MM.1S (cell line): Measurements from ENCODE around the gene CPSF3.

Experiments used
- DNase-seq: peaks from one replicate; pipeline ENCODE4 v3.0.0-alpha.2; 2015
- H2AFZ ChIP-seq: fragments of 300-600 bp; sonication (generic); 2 replicates; pipeline ENCODE4 v1.6.0; 2016; ENCODE audit warnings: antibody characterized with exemption, low read length
- H3F3A ChIP-seq: fragments of 300-600 bp; sonication (generic); 2 replicates; pipeline ENCODE4 v1.6.1; 2016; ENCODE audit warnings: mild to moderate bottlenecking, antibody characterized with exemption, low read length, moderate library complexity, mixed read lengths; ENCODE audit not compliant: insufficient read depth
- H3K27ac ChIP-seq: fragments of 300-600 bp; sonication (generic); 2 replicates; pipeline ENCODE4 v1.5.1; 2016; ENCODE audit warnings: mild to moderate bottlenecking, low read length
- H3K27me3 ChIP-seq: fragments of 300-600 bp; sonication (generic); replicated peaks from 2 replicates; pipeline ENCODE4 v1.6.0; 2016; ENCODE audit warnings: low read length; ENCODE audit not compliant: insufficient read depth
- H3K36me3 ChIP-seq: fragments of 300-600 bp; sonication (generic); replicated peaks from 2 replicates; pipeline ENCODE4 v1.6.1; 2016; ENCODE audit warnings: mild to moderate bottlenecking, low read length, mixed read lengths; ENCODE audit not compliant: insufficient read depth
- H3K4me1 ChIP-seq: fragments of 300-600 bp; sonication (generic); 2 replicates; pipeline ENCODE4 v1.6.1; 2016; ENCODE audit warnings: low read length, mixed read lengths
- H3K4me2 ChIP-seq: fragments of 300-600 bp; sonication (generic); 2 replicates; pipeline ENCODE4 v1.6.0; 2016; ENCODE audit warnings: low read depth, low read length
- H3K4me3 ChIP-seq: fragments of 300-600 bp; sonication (generic); 2 replicates; pipeline ENCODE4 v1.5.1; 2016; ENCODE audit warnings: low read length, mixed read lengths
- H3K79me2 ChIP-seq: fragments of 300-600 bp; sonication (generic); 2 replicates; pipeline ENCODE4 v1.6.1; 2016; ENCODE audit warnings: mixed run types, low read length, mixed read lengths
- H3K9ac ChIP-seq: fragments of 300-600 bp; sonication (generic); 2 replicates; pipeline ENCODE4 v1.6.1; 2016; ENCODE audit warnings: low read length, mixed read lengths
- H3K9me2 ChIP-seq: fragments of 300-600 bp; sonication (generic); replicated peaks from 2 replicates; pipeline ENCODE4 v1.6.1; 2016; ENCODE audit warnings: mild to moderate bottlenecking, low read length, mixed read lengths; ENCODE audit not compliant: insufficient read depth
- H3K9me3 ChIP-seq: fragments of 300-600 bp; sonication (generic); replicated peaks from 2 replicates; pipeline ENCODE4 v1.6.1; 2016; ENCODE audit warnings: mild to moderate bottlenecking, low read length, mixed read lengths; ENCODE audit not compliant: insufficient read depth
- H4K20me1 ChIP-seq: fragments of 300-600 bp; sonication (generic); 2 replicates; pipeline ENCODE4 v1.6.1; 2016; ENCODE audit warnings: mild to moderate bottlenecking, low read length, moderate library complexity, mixed read lengths; ENCODE audit not compliant: insufficient read depth
- CTCF ChIP-seq: fragments of 300-600 bp; sonication (generic); IDR thresholded peaks from 2 replicates; pipeline ENCODE4 v1.5.1; 2016; ENCODE audit warnings: antibody characterized with exemption, low read length, mixed read lengths
- EZH2 ChIP-seq: fragments of 300-600 bp; sonication (generic); optimal IDR thresholded peaks from 2 replicates; pipeline ENCODE3; 2017; ENCODE audit warnings: low read depth, mild to moderate bottlenecking, antibody characterized with exemption, low read length, mixed read lengths
- EZH2phosphoT487 ChIP-seq: fragments of 300-600 bp; sonication (generic); IDR thresholded peaks from 2 replicates; pipeline ENCODE4 v1.6.1; 2018; ENCODE audit warnings: antibody characterized with exemption, low read length

The CPSF3 gene

GRCh38 chr2:9400268-9401058 is 23.0 kb upstream of the CPSF3 start:
- Histone ChIP-seq H4K20me1 (no peaks in the 10 kb centered on the region), H3K27ac (no peak overlapping the region), H3K27me3 (no peaks in the 10 kb centered on the region), H3K9ac (no peak overlapping the region), H3K9me3 (no peaks in the 10 kb centered on the region), H3K36me3 (no peaks in the 10 kb centered on the region; the same call in 1 of the 2 replicates), H2AFZ (no peak overlapping the region), H3K4me2 (no peak overlapping the region), H3K4me1 (no peaks in the 10 kb centered on the region), H3K4me3 (no peak overlapping the region), H3F3A (no peaks in the 10 kb centered on the region), H3K79me2 (no peaks in the 10 kb centered on the region), H3K9me2 (no peaks in the 10 kb centered on the region)
- no peak for TF ChIP-seq CTCF
- no peak for TF ChIP-seq EZH2phosphoT487
- no peak for TF ChIP-seq EZH2
- no peak for DNase-seq

- Histone ChIP-seq H3K27me3 (no peaks in the 10 kb centered on the region), H3K4me2 (no peak overlapping the region), H3K4me1 (no peaks in the 10 kb centered on the region), H4K20me1 (no peaks in the 10 kb centered on the region), H3K27ac (no peak overlapping the region), H3K36me3 (no peaks in the 10 kb centered on the region; the same call in 1 of the 2 replicates), H3K4me3 (no peak overlapping the region), H3K79me2 (no peaks in the 10 kb centered on the region), H3K9me3 (no peaks in the 10 kb centered on the region), H3K9ac (no peak overlapping the region), H2AFZ (no peak overlapping the region), H3F3A (no peaks in the 10 kb centered on the region), H3K9me2 (no peaks in the 10 kb centered on the region)
- DNase-seq, result no peak
- TF ChIP-seq EZH2 (no peak), EZH2phosphoT487 (no peak)
Measured at GRCh38 chr2:9401059-9401547, 22.4 kb upstream of the CPSF3 start.

- no peak for TF ChIP-seq EZH2phosphoT487
- no peak for TF ChIP-seq CTCF
- TF ChIP-seq EZH2, result no peak
- H2AFZ ChIP-seq, result no peak overlapping the region
- no peaks in the 10 kb centered on the region for H4K20me1 ChIP-seq
- no peaks in the 10 kb centered on the region for H3K79me2 ChIP-seq
- H3K4me2 ChIP-seq, result no peak overlapping the region
- H3K27me3 ChIP-seq, result no peaks in the 10 kb centered on the region
- no peak overlapping the region for H3K27ac ChIP-seq
- H3F3A ChIP-seq, result no peaks in the 10 kb centered on the region
- no peak for DNase-seq
- H3K9me3 ChIP-seq, result no peaks in the 10 kb centered on the region
- H3K4me3 ChIP-seq, result no peak overlapping the region
- H3K36me3 ChIP-seq, result no peaks in the 10 kb centered on the region; the same call in 1 of the 2 replicates
- no peak overlapping the region for H3K9ac ChIP-seq
- no peaks in the 10 kb centered on the region for H3K9me2 ChIP-seq
- H3K4me1 ChIP-seq, result no peaks in the 10 kb centered on the region
Measured at GRCh38 chr2:9401646-9402371, 21.6 kb upstream of the CPSF3 start.
